Measurements from ENCODE around the gene GPSM1. TPM values are rescaled to one million over a fixed set of nuclear protein-coding genes. Genes with fewer than 3 reads are reported as not detected.

The GPSM1 gene
- total RNA-seq, 1 experiment from 2014 or later, result 24.7 TPM

GRCh38 chr9:136336881-136337280 lies 9.5 kb downstream of the GPSM1 start:
- H3K56ac ChIP-seq (ENCODE audit: insufficient read length, low read depth, low read length), result no peak overlapping the region
- WGBS (ENCODE audit: extremely low coverage, insufficient read length, low lambda C conversion rate), result no CpG with 5 or more reads among the region's 23 CpGs
- H2BK15ac ChIP-seq (ENCODE audit: low read depth, low read length), result no peak overlapping the region
- no peak for TF ChIP-seq CTCF (conservative IDR thresholded peaks at IDR 0.05)
- no peaks in the 10 kb centered on the region for H3K4me1 ChIP-seq (ENCODE audit: insufficient read depth, low read length)
- no peak overlapping the region for H3K4ac ChIP-seq (ENCODE audit: low read depth, low read length)
- H3K23ac ChIP-seq (ENCODE audit: insufficient read length, low read depth, low read length), result no peak overlapping the region
- H2AFZ ChIP-seq (ENCODE audit: low read length), result no peak overlapping the region
- no peak overlapping the region for H2BK120ac ChIP-seq (ENCODE audit: low read depth, low read length, poor library complexity, severe bottlenecking)
- H3K9ac ChIP-seq (ENCODE audit: extremely low read depth, insufficient read length, low read length), result no peak overlapping the region
- H3K4me3 Mint-ChIP-seq, result no peak overlapping the region
- H3K79me1 ChIP-seq (ENCODE audit: insufficient read depth, low read depth, low read length, poor library complexity, severe bottlenecking), result no peaks in the 10 kb centered on the region
- no peaks in the 10 kb centered on the region; a peak in 1 of 7 replicates for H3K36me3 Mint-ChIP-seq (ENCODE audit: insufficient read depth in 1 of 3, low read depth in 3 of 3)
- H4K5ac ChIP-seq (ENCODE audit: insufficient read length, low read depth, low read length), result no peak overlapping the region
- no peak overlapping the region for H2BK5ac ChIP-seq (ENCODE audit: insufficient read length, low read length)
- H3K23me2 ChIP-seq (ENCODE audit: insufficient read length, low read depth, low read length, poor library complexity, severe bottlenecking), result no peaks in the 10 kb centered on the region
- no peak overlapping the region for H3T11ph ChIP-seq (ENCODE audit: low read length)
- no peak overlapping the region for H3K4me2 ChIP-seq (ENCODE audit: insufficient read depth, insufficient read length, low read length)
- H3K18ac ChIP-seq (ENCODE audit: insufficient read length, low read depth, low read length), result no peak overlapping the region
- H3K79me2 ChIP-seq (ENCODE audit: insufficient read depth, low read length), result no peaks in the 10 kb centered on the region
- H4K91ac ChIP-seq (ENCODE audit: insufficient read length, low read depth, low read length), result no peak overlapping the region
- H4K8ac ChIP-seq (replicated peaks; ENCODE audit: insufficient read length, low read depth, low read length), result no peak overlapping the region
- H2BK12ac ChIP-seq (ENCODE audit: insufficient read length, low read depth, low read length), result no peak overlapping the region
- H3K9me3 ChIP-seq (ENCODE audit: control insufficient read depth, low read depth, low read length), result no peaks in the 10 kb centered on the region
- no peak overlapping the region for H3K27ac Mint-ChIP-seq
- no peak for DNase-seq
- no peak overlapping the region for H3K14ac ChIP-seq (ENCODE audit: insufficient read depth, low read length)
- no peak overlapping the region for H2AK5ac ChIP-seq (ENCODE audit: insufficient read length, low read length)
- peaks cover 2 to 11% of the 10 kb centered on the region in 2 experiments; a peak in 3 of 4 replicates for H3K4me1 Mint-ChIP-seq
- no peak overlapping the region for H3K27ac ChIP-seq (ENCODE audit: insufficient read length, low read depth, low read length)
- H3K27me3 ChIP-seq (ENCODE audit: insufficient read depth, low read length), result no peaks in the 10 kb centered on the region
- no peaks in the 10 kb centered on the region for H3K27me3 Mint-ChIP-seq (ENCODE audit: low read depth)
- H3K9me3 Mint-ChIP-seq, result no peaks in the 10 kb centered on the region
- no peak overlapping the region for H2BK20ac ChIP-seq (ENCODE audit: low read depth, low read length, poor library complexity, severe bottlenecking)
- no peaks in the 10 kb centered on the region for H4K20me1 ChIP-seq (ENCODE audit: control insufficient read depth, insufficient read depth, insufficient read length)
